ENCODE results near the gene AKR1C3. TPM values are rescaled to one million over a fixed set of nuclear protein-coding genes. Genes with fewer than 3 reads are reported as not detected.

AKR1C3 gene
- total RNA-seq, 1 experiment from 2014 or later = 177 TPM

GRCh38 chr10:5081091-5081490, 13.1 kb upstream of the AKR1C3 start:
- H3K27me3 Mint-ChIP-seq (ENCODE audit: unreplicated experiment) = no peaks in the 10 kb centered on the region
- H3K9me3 Mint-ChIP-seq (ENCODE audit: low read depth, unreplicated experiment) = peaks cover 4% of the 10 kb centered on the region
- no TSS peak for BruUV-seq (replicated peaks)
- intact Hi-C loops (cut with micrococcal nuclease; ENCODE audit: unreplicated experiment) = loop anchor here (10.0 kb wide), 1 partner anchor 354 kb away; no protein-coding TSS in a partner anchor
- peaks cover 33% of the 10 kb centered on the region for H3K4me1 Mint-ChIP-seq (ENCODE audit: low read depth, unreplicated experiment)
- no peaks in the 10 kb centered on the region for H3K36me3 Mint-ChIP-seq (ENCODE audit: insufficient read depth, unreplicated experiment)
- no peak overlapping the region for H3K4me3 Mint-ChIP-seq (ENCODE audit: low read depth, unreplicated experiment)
- no peak for TF ChIP-seq CTCF (IDR thresholded peaks at IDR 0.05; ENCODE audit: unreplicated experiment)
- no peak overlapping the region for H3K27ac Mint-ChIP-seq (ENCODE audit: unreplicated experiment)
- no peak for DNase-seq
- CTCF ChIA-PET = no interaction called here

- CTCF ChIA-PET = no interaction called here
- intact Hi-C loops (cut with micrococcal nuclease; ENCODE audit: unreplicated experiment) = loop anchor here (10.0 kb wide), 1 partner anchor 346 kb away; no protein-coding TSS in a partner anchor
- Mint-ChIP-seq H3K4me3 (ENCODE audit: low read depth, unreplicated experiment) (no peak overlapping the region), H3K4me1 (ENCODE audit: low read depth, unreplicated experiment) (peaks cover 37% of the 10 kb centered on the region), H3K27ac (ENCODE audit: unreplicated experiment) (no peak overlapping the region), H3K27me3 (ENCODE audit: unreplicated experiment) (no peaks in the 10 kb centered on the region), H3K9me3 (ENCODE audit: low read depth, unreplicated experiment) (peaks cover 7% of the 10 kb centered on the region), H3K36me3 (ENCODE audit: insufficient read depth, unreplicated experiment) (peaks cover 4% of the 10 kb centered on the region)
- no peak for TF ChIP-seq CTCF (IDR thresholded peaks at IDR 0.05; ENCODE audit: unreplicated experiment)
- BruUV-seq (replicated peaks) = no TSS peak
- DNase-seq = no peak
These were observed 5.4 kb upstream of the AKR1C3 start for GRCh38 chr10:5088703-5089261.

GRCh38 chr10:5089865-5090264, 4.3 kb upstream of the AKR1C3 start:
- no peak for DNase-seq
- peaks cover 12% of the 10 kb centered on the region for H3K36me3 Mint-ChIP-seq (ENCODE audit: insufficient read depth, unreplicated experiment)
- CTCF ChIA-PET = interaction anchor here (0.9 kb wide), 1 partner anchor 240 kb away, joined by 4 read pairs; no protein-coding TSS in a partner anchor
- H3K9me3 Mint-ChIP-seq (ENCODE audit: low read depth, unreplicated experiment) = peaks cover 7% of the 10 kb centered on the region
- no peaks in the 10 kb centered on the region for H3K27me3 Mint-ChIP-seq (ENCODE audit: unreplicated experiment)
- no peak overlapping the region for H3K4me3 Mint-ChIP-seq (ENCODE audit: low read depth, unreplicated experiment)
- no TSS peak for BruUV-seq (replicated peaks)
- peaks cover 37% of the 10 kb centered on the region for H3K4me1 Mint-ChIP-seq (ENCODE audit: low read depth, unreplicated experiment)
- peak; percentile 59 for TF ChIP-seq CTCF (IDR thresholded peaks at IDR 0.05; ENCODE audit: unreplicated experiment)
- H3K27ac Mint-ChIP-seq (ENCODE audit: unreplicated experiment) = peak overlapping the region; percentile 54
- intact Hi-C loops (cut with micrococcal nuclease; ENCODE audit: unreplicated experiment) = loop anchor here (1.0 to 10.0 kb wide), 7 partner anchors 48 to 345 kb away; partner anchors contain the start of gene AKR1C4

DNA sequence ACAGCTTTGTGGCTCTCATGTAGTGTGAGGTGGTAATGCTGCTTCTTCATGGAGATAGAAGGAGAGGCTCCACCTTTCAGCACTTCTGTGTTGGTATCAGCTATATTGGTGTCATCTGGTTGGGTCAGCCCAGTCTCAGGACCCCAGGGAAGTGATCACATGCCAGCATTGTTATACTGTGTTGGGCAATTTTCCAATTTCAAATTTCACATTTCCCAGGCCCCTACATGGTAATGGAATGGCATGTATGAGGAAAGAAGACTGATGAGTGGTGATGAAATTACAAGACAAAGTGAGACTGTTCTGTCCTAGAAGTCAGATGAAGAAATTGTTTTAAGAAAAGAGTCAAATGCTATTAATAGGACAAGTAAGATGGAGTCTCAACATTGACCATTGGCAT, 3.7 kb upstream of the AKR1C3 start:
- H3K4me1 Mint-ChIP-seq (ENCODE audit: low read depth, unreplicated experiment) = peaks cover 37% of the 10 kb centered on the region
- intact Hi-C loops (cut with micrococcal nuclease; ENCODE audit: unreplicated experiment) = loop anchor here (1.0 to 10.0 kb wide), 6 partner anchors 48 to 294 kb away; partner anchors contain the start of gene AKR1C4
- CTCF ChIA-PET = interaction anchor here (0.9 kb wide), 1 partner anchor 241 kb away, joined by 4 read pairs; no protein-coding TSS in a partner anchor

More for the DNA sequence above, 3.7 kb upstream of the AKR1C3 start:
- Mint-ChIP-seq H3K27me3 (ENCODE audit: unreplicated experiment) (no peaks in the 10 kb centered on the region), H3K9me3 (ENCODE audit: low read depth, unreplicated experiment) (peaks cover 7% of the 10 kb centered on the region), H3K27ac (ENCODE audit: unreplicated experiment) (peak overlapping the region; percentile 54), H3K4me3 (ENCODE audit: low read depth, unreplicated experiment) (no peak overlapping the region), H3K36me3 (ENCODE audit: insufficient read depth, unreplicated experiment) (peaks cover 19% of the 10 kb centered on the region)
- TF ChIP-seq CTCF (IDR thresholded peaks at IDR 0.05; ENCODE audit: unreplicated experiment) = no peak
- BruUV-seq (replicated peaks) = no TSS peak
- peak; percentile 24 for DNase-seq

Data from Calu3 (cell line).